Measurements from ENCODE around the gene ARL6IP6.
A peak's percentile ranks its signal among the peaks of the same experiment; 100 is the strongest.

GRCh38 chr2:152755029-152755428 is 36.6 kb downstream of the ARL6IP6 start:
- no peak for TF ChIP-seq POLR2A (IDR thresholded peaks at IDR 0.05)
- TF ChIP-seq, protein P1, sequence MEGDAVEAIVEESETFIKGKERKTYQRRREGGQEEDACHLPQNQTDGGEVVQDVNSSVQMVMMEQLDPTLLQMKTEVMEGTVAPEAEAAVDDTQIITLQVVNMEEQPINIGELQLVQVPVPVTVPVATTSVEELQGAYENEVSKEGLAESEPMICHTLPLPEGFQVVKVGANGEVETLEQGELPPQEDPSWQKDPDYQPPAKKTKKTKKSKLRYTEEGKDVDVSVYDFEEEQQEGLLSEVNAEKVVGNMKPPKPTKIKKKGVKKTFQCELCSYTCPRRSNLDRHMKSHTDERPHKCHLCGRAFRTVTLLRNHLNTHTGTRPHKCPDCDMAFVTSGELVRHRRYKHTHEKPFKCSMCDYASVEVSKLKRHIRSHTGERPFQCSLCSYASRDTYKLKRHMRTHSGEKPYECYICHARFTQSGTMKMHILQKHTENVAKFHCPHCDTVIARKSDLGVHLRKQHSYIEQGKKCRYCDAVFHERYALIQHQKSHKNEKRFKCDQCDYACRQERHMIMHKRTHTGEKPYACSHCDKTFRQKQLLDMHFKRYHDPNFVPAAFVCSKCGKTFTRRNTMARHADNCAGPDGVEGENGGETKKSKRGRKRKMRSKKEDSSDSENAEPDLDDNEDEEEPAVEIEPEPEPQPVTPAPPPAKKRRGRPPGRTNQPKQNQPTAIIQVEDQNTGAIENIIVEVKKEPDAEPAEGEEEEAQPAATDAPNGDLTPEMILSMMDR (IDR thresholded peaks at IDR 0.05): peak in 5 of 12 donors; percentile 8 to 33 (median 22)

Data from heart left ventricle (tissue), 13 donors.